H1 (cell line): ENCODE measurements around the gene MBTPS1. TPM values are rescaled to one million over a fixed set of nuclear protein-coding genes. Genes with fewer than 3 reads are reported as not detected.

Source experiments
- CTCF ChIA-PET: fragments of 300-600 bp; sonication (Branson Sonifier 250); formaldehyde crosslinking; loops from one replicate; lab custom pipeline; 2021; ENCODE audit not compliant: partially characterized antibody; lab: Charles Lee
- POLR2A ChIA-PET: fragments of 300-600 bp; sonication (Branson Sonifier 250); formaldehyde crosslinking; loops from one replicate; lab custom pipeline; 2021; ENCODE audit warnings: inconsistent platforms; ENCODE audit not compliant: partially characterized antibody; lab: Charles Lee
- DNase-seq, 2 experiments: peaks; one replicate each; pipeline versions ENCODE4 v3.0.0 to v3.0.0-alpha.2; 2010 to 2022; ENCODE audit warnings: low spot score in 2 of 2, low read depth in 1 of 2, mixed read lengths in 1 of 2
- FAIRE-seq: peaks from 2 replicates; lab custom pipeline; 2011; peaks lifted over from hg19 to GRCh38; lab: Jason Lieb, UNC
- H2AFZ ChIP-seq: 2 replicates; pipeline ENCODE4 v1.8.1; 2012; ENCODE audit warnings: low read length, inconsistent platforms
- H2AK5ac ChIP-seq: 2 replicates; pipeline ENCODE4 v1.6.1; 2013; ENCODE audit warnings: low read depth, low read length
- H2BK120ac ChIP-seq: replicated peaks from 2 replicates; pipeline ENCODE3; 2013; ENCODE audit warnings: low read depth, low read length, inconsistent platforms
- H2BK12ac ChIP-seq: 2 replicates; pipeline ENCODE4 v1.6.1; 2013; ENCODE audit warnings: low read depth, low read length
- H2BK15ac ChIP-seq: 2 replicates; pipeline ENCODE4 v1.6.1; 2013; ENCODE audit warnings: low read length
- H2BK20ac ChIP-seq: 2 replicates; pipeline ENCODE4 v1.6.1; 2013; ENCODE audit warnings: low read length
- H2BK5ac ChIP-seq: 2 replicates; pipeline ENCODE4 v1.6.1; 2013; ENCODE audit warnings: low read depth, low read length
- H3K14ac ChIP-seq: 2 replicates; pipeline ENCODE4 v1.6.1; 2013; ENCODE audit warnings: inconsistent platforms; ENCODE audit not compliant: insufficient read length
- H3K18ac ChIP-seq: 2 replicates; pipeline ENCODE4 v1.6.1; 2013; ENCODE audit warnings: low read length; ENCODE audit errors: extremely low read depth
- H3K23ac ChIP-seq: 2 replicates; pipeline ENCODE4 v1.6.1; 2013; ENCODE audit warnings: inconsistent platforms; ENCODE audit not compliant: insufficient read length
- H3K23me2 ChIP-seq: 2 replicates; pipeline ENCODE4 v1.6.1; 2013; ENCODE audit warnings: low read depth, low read length
- H3K27ac ChIP-seq: 2 replicates; pipeline ENCODE4 v1.6.1; 2011; ENCODE audit warnings: low read depth, low read length, inconsistent platforms
- H3K27me3 ChIP-seq, 4 experiments: replicated peaks in 1 of 4; 1 replicate in 1 of 4; 2 replicates in 3 of 4; pipeline versions ENCODE4 v1.6.1 to v1.8.1; 2011 to 2013; ENCODE audit warnings: low read length in 3 of 4, mild to moderate bottlenecking in 3 of 4, inconsistent platforms in 2 of 4, mixed read lengths in 2 of 4, moderate library complexity in 1 of 4; ENCODE audit not compliant: control insufficient read depth in 3 of 4, insufficient read depth in 3 of 4; ENCODE audit errors: extremely low read depth in 1 of 4
- H3K36me3 ChIP-seq, 4 experiments: 2 replicates each; pipeline versions ENCODE4 v1.6.1 to v1.8.1; 2011 to 2013; ENCODE audit warnings: mild to moderate bottlenecking in 4 of 4, low read length in 3 of 4, moderate library complexity in 2 of 4, control low read depth in 1 of 4, inconsistent platforms in 1 of 4; ENCODE audit not compliant: insufficient read depth in 4 of 4, control insufficient read depth in 2 of 4
- H3K4ac ChIP-seq: replicated peaks from 2 replicates; pipeline ENCODE3; 2013; ENCODE audit warnings: low read length, low read depth, mixed read lengths, inconsistent platforms; ENCODE audit not compliant: insufficient read length
- H3K4me1 ChIP-seq, 4 experiments: replicated peaks in 1 of 4; 1 replicate in 1 of 4; 2 replicates in 3 of 4; pipeline versions ENCODE4 v1.6.1 to v1.8.1; 2011 to 2013; ENCODE audit warnings: low read length in 3 of 4, inconsistent platforms in 2 of 4, mixed read lengths in 1 of 4; ENCODE audit not compliant: insufficient read depth in 4 of 4, control insufficient read depth in 3 of 4
- H3K4me2 ChIP-seq, 2 experiments: 2 replicates each; pipeline versions ENCODE4 v1.6.1 to v1.8.1; 2011 to 2013; ENCODE audit warnings: low read depth in 2 of 2, low read length in 2 of 2, control low read depth in 1 of 2, inconsistent platforms in 1 of 2, mild to moderate bottlenecking in 1 of 2; ENCODE audit not compliant: insufficient read depth in 1 of 2
- H3K4me3 ChIP-seq, 4 experiments: fragments of 200-600, 300-600 bp in 1 of 4; sonication (generic), shearing (Covaris generic), sonication (Bioruptor Twin) in 1 of 4; 2 replicates each; pipeline versions ENCODE4 v1.5.1 to v1.8.1; 2011 to 2016; ENCODE audit warnings: low read length in 4 of 4, low read depth in 3 of 4, control low read depth in 2 of 4, inconsistent platforms in 2 of 4, mild to moderate bottlenecking in 2 of 4, mixed read lengths in 1 of 4, moderate library complexity in 1 of 4; ENCODE audit not compliant: insufficient read depth in 2 of 4; ENCODE audit errors: extremely low read depth in 1 of 4
- H3K56ac ChIP-seq: replicated peaks from 2 replicates; pipeline ENCODE3; 2013; ENCODE audit warnings: low read depth, mild to moderate bottlenecking, mixed read lengths, low read length, inconsistent platforms; ENCODE audit not compliant: insufficient read length
- H3K79me1 ChIP-seq: 2 replicates; pipeline ENCODE4 v1.6.1; 2013; ENCODE audit warnings: low read depth, low read length, control low read depth
- H3K79me2 ChIP-seq, 2 experiments: 2 replicates each; pipeline versions ENCODE4 v1.6.1 to v1.8.1; 2012 to 2013; ENCODE audit warnings: low read length in 2 of 2, mild to moderate bottlenecking in 2 of 2, inconsistent platforms in 1 of 2; ENCODE audit not compliant: insufficient read depth in 2 of 2, control insufficient read depth in 1 of 2
- H3K9ac ChIP-seq, 4 experiments: replicated peaks in 1 of 4; 1 replicate in 1 of 4; 2 replicates in 3 of 4; pipeline versions ENCODE4 v1.6.1 to v1.8.1; 2011 to 2013; ENCODE audit warnings: low read depth in 3 of 4, low read length in 3 of 4, control low read depth in 2 of 4, mild to moderate bottlenecking in 2 of 4, moderate library complexity in 2 of 4, inconsistent platforms in 1 of 4; ENCODE audit errors: extremely low read depth in 1 of 4
- H3K9me3 ChIP-seq, 2 experiments: 2 replicates each; pipeline versions ENCODE4 v1.6.1 to v1.8.1; 2012 to 2013; ENCODE audit warnings: mild to moderate bottlenecking in 2 of 2, moderate library complexity in 2 of 2, control low read depth in 1 of 2, inconsistent platforms in 1 of 2, low read depth in 1 of 2, low read length in 1 of 2, mixed read lengths in 1 of 2; ENCODE audit not compliant: insufficient read depth in 2 of 2
- H4K20me1 ChIP-seq, 2 experiments: replicated peaks in 1 of 2; 2 replicates each; pipeline versions ENCODE3 to v1.8.1; 2011 to 2013; ENCODE audit warnings: inconsistent platforms in 2 of 2, low read length in 2 of 2, mild to moderate bottlenecking in 1 of 2; ENCODE audit not compliant: insufficient read depth in 2 of 2, control insufficient read depth in 1 of 2
- H4K5ac ChIP-seq: 2 replicates; pipeline ENCODE4 v1.6.1; 2013; ENCODE audit warnings: low read length, low read depth, mixed read lengths, inconsistent platforms; ENCODE audit not compliant: insufficient read length
- H4K8ac ChIP-seq: 2 replicates; pipeline ENCODE4 v1.8.0; 2013; ENCODE audit warnings: mild to moderate bottlenecking, moderate library complexity, low read length, inconsistent platforms; ENCODE audit not compliant: insufficient read depth; ENCODE audit errors: extremely low read depth
- H4K91ac ChIP-seq: replicated peaks from 2 replicates; pipeline ENCODE3; 2013; ENCODE audit warnings: low read length, mixed read lengths, inconsistent platforms; ENCODE audit not compliant: insufficient read length
- BCL11A ChIP-seq, 2 experiments: IDR thresholded peaks; one replicate each; pipeline ENCODE4 v1.6.1; 2011; ENCODE audit warnings: low read depth in 2 of 2, low read length in 2 of 2, mild to moderate bottlenecking in 2 of 2
- CBX8 ChIP-seq: fragments of 300-800, 300-1000 bp; sonication (generic); IDR thresholded peaks from 2 replicates; pipeline ENCODE4 v1.7.1; 2016; ENCODE audit warnings: low read depth, low read length, borderline replicate concordance
- CEBPB ChIP-seq: IDR thresholded peaks from 2 replicates; pipeline ENCODE4 v1.6.1; 2012; ENCODE audit warnings: low read depth, low read length
- GABPA ChIP-seq: IDR thresholded peaks from 2 replicates; pipeline ENCODE4 v1.6.1; 2011; ENCODE audit warnings: mild to moderate bottlenecking, low read length, moderate library complexity, borderline replicate concordance; ENCODE audit not compliant: insufficient read depth
- KDM4A ChIP-seq: IDR thresholded peaks from one replicate; pipeline ENCODE4 v1.7.1; 2012; ENCODE audit warnings: low read depth, mild to moderate bottlenecking, moderate library complexity, low read length, inconsistent platforms; ENCODE audit not compliant: severe bottlenecking
- POLR2AphosphoS5 ChIP-seq: IDR thresholded peaks from 2 replicates; pipeline ENCODE4 v1.6.1; 2011; ENCODE audit warnings: low read depth, low read length
- TCF12 ChIP-seq: IDR thresholded peaks from 2 replicates; pipeline ENCODE4 v1.6.1; 2011; ENCODE audit warnings: low read depth, mild to moderate bottlenecking, low read length
- YY1 ChIP-seq: IDR thresholded peaks from 2 replicates; pipeline ENCODE4 v1.6.1; 2011; ENCODE audit warnings: low read depth, mild to moderate bottlenecking, low read length
- WGBS, 2 experiments: shearing (Covaris generic) in 1 of 2; methylation state at CpG; one replicate each; pipeline versions ENCODE4 v1.1.6 to v1.1.7; 2013 to 2015; ENCODE audit warnings: low lambda C conversion rate in 2 of 2, mixed read lengths in 2 of 2, inconsistent platforms in 1 of 2, low coverage in 1 of 2, missing lambda C conversion rate in 1 of 2; ENCODE audit not compliant: insufficient replicate concordance in 2 of 2, insufficient coverage in 1 of 2, insufficient read length in 1 of 2; ENCODE audit errors: extremely low coverage in 1 of 2, missing lambda C conversion rate in 1 of 2; 5-methylcytosine and 5-hydroxymethylcytosine counted together
- polyA plus RNA-seq, 7 experiments: library from polyadenylated mRNA; depleted of rRNA in 3 of 7; stranded (reverse) in 5 of 7; unstranded in 2 of 7; fragments of >200 nt in 5 of 7; fragments of 200-250 nt in 2 of 7; gene quantifications; 1 replicate in 5 of 7; 2 replicates in 1 of 7; 4 replicates in 1 of 7; pipeline versions ENCODE4 v1.2.1 to v1.2.3, GENCODE V29; 2011 to 2013; ENCODE audit warnings: missing spikeins in 2 of 7, mixed read lengths in 2 of 7
- total RNA-seq: library from RNA; stranded (reverse); fragmentation: NEBNext Ultra II Directional; extraction: Animal tissue kit (Norgen Biotek cat#: 25700); gene quantifications from 2 replicates; pipeline ENCODE4 v1.2.1, GENCODE V29; 2021

The MBTPS1 gene
- total and polyA plus RNA-seq, 2 of the 8 experiments (the other 6 are each of a cell fraction or from before 2014, with no cell fraction given): 30.6 to 53.3 TPM

DNA sequence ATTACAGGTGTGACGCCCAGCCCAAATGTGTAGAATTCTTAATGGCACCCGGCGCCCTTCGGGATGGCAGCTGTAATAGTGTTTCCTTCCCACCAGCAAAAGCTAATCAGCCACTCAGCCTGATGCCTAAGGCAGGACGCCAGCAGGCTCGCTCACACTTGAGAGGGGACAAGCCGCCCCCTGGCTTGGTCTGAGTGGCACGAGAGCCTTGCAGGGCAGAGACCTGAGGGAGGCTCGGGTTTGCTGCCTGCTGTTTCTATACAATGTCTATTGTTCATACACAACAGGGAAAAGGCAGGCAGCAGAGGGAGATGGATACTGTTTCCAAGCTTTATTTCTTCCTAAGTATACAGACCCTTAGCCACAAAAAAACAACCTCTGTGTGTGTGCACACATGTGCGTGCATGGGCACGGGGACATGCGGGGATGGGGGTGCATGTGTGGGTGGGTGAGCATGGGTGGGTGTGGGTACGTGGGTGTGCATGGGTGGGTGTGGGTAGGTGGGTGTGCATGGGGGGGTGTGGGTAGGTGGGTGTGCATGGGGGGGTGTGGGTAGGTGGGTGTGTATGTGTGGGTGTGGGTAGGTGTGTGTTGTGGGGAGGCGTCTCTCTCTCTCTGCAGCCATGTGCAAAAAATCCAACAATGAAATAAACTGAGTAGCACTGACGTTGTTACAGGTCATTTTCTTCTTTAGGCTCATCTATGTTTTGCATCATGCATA is 84.1 kb downstream of the MBTPS1 start:
- Histone ChIP-seq H4K8ac (no peak overlapping the region), H3K36me3 (no peaks in the 10 kb centered on the region), H2BK15ac (no peak overlapping the region), H3K4me3 (no peak overlapping the region), H3K18ac (no peak overlapping the region; the same call in 1 of the 2 replicates), H3K27me3 (0 out of 7 replicates have a peak, but pooled peaks cover 0 to 2% (median 0%) of the 10 kb centered on the region in 4 experiments), H4K91ac (no peak overlapping the region), H2AFZ (no peak overlapping the region), H2BK12ac (no peak overlapping the region), H3K56ac (no peak overlapping the region), H3K4ac (no peak overlapping the region), H3K79me2 (no peaks in the 10 kb centered on the region), H3K4me2 (peak overlapping the region; percentile 11 to 16; a peak in 1 of 4 replicates), H3K9ac (no peak overlapping the region), H2BK120ac (no peak overlapping the region), H3K23ac (no peak overlapping the region), H3K14ac (no peak overlapping the region), H2BK20ac (no peak overlapping the region), H4K5ac (no peak overlapping the region), H3K4me1 (peaks cover 0 to 8% (median 0%) of the 10 kb centered on the region in 4 experiments; a peak in 2 of 7 replicates), H2BK5ac (no peak overlapping the region), H4K20me1 (no peaks in the 10 kb centered on the region), H3K9me3 (peaks cover 5 to 6% of the 10 kb centered on the region in 2 experiments; a peak in 1 of 4 replicates), H3K27ac (no peak overlapping the region), H3K79me1 (no peaks in the 10 kb centered on the region), H2AK5ac (no peak overlapping the region), H3K23me2 (no peaks in the 10 kb centered on the region; the same call in 1 of the 2 replicates)
- ChIA-PET POLR2A (no interaction called here), CTCF (interaction anchor here (0.6 to 2.0 kb wide), 5 partner anchors 9 to 141 kb away, joined by 3 to 9 read pairs (median 4); no protein-coding TSS in a partner anchor)
- no peak for DNase-seq
- TF ChIP-seq CEBPB (no peak), KDM4A (no peak), BCL11A (IDR thresholded peaks at IDR 0.05; ENCODE audit: low read depth in 2 of 2, low read length in 2 of 2) (no peak), POLR2AphosphoS5 (no peak), YY1 (no peak), CBX8 (no peak), TCF12 (no peak), GABPA (no peak)
- WGBS, 2 experiments: 83% methylated on average over 14 of the region's 15 CpGs; no CpG with 5 or more reads in 1 of the 2 experiments
- no peak for FAIRE-seq
